ENCODE data around the gene UBD. TPM values are rescaled to one million over a fixed set of nuclear protein-coding genes. Genes with fewer than 3 reads are reported as not detected.

Gene UBD
- total RNA-seq, 1 donor from 2014 or later: 1.9 TPM

- Histone ChIP-seq H3K9me3 (no peaks in the 10 kb centered on the region), H3K36me3 (no peaks in the 10 kb centered on the region), H3K4me1 (no peaks in the 10 kb centered on the region), H3K4me3 (no peak overlapping the region), H3K27ac (no peak overlapping the region), H3K27me3 (ENCODE audit: low read depth) (peaks cover 3% of the 10 kb centered on the region)
- ATAC-seq: no peak
- TF ChIP-seq CTCF (IDR thresholded peaks at IDR 0.05): no peak
- intact Hi-C loops (cut with DNase I): no loop called here
- DNase-seq: no peak
Measured at GRCh38 chr6:29507319-29507718, 52.2 kb downstream of the UBD start.

GRCh38 chr6:29506446-29507067 is 53.0 kb downstream of the UBD start:
- peaks cover 7% of the 10 kb centered on the region for H3K27me3 ChIP-seq (ENCODE audit: low read depth)
- H3K9me3 ChIP-seq: no peaks in the 10 kb centered on the region
- intact Hi-C loops (cut with DNase I): no loop called here
- DNase-seq (no peak), ATAC-seq (no peak)
- H3K4me1 ChIP-seq: no peaks in the 10 kb centered on the region
- no peak overlapping the region for H3K27ac ChIP-seq
- TF ChIP-seq CTCF (IDR thresholded peaks at IDR 0.05): no peak
- no peaks in the 10 kb centered on the region for H3K36me3 ChIP-seq
- no peak overlapping the region for H3K4me3 ChIP-seq

GRCh38 chr6:29505808-29506207 is 53.7 kb downstream of the UBD start:
- no peak overlapping the region for H3K27ac ChIP-seq
- H3K4me1 ChIP-seq: no peaks in the 10 kb centered on the region
- intact Hi-C loops (cut with DNase I): no loop called here
- no peak for TF ChIP-seq CTCF (IDR thresholded peaks at IDR 0.05)
- ATAC-seq (no peak), DNase-seq (no peak)
- H3K36me3 ChIP-seq: no peaks in the 10 kb centered on the region
- H3K4me3 ChIP-seq: no peak overlapping the region
- H3K27me3 ChIP-seq (ENCODE audit: low read depth): peaks cover 8% of the 10 kb centered on the region
- H3K9me3 ChIP-seq: no peaks in the 10 kb centered on the region

Other genes with a start within 250 kb of the UBD start
- gene OR5V1, start 190.9 kb downstream of the UBD start, total RNA-seq: not detected
- gene OR12D3, start 184.4 kb downstream of the UBD start, total RNA-seq: not detected
- gene OR12D2, start 164.1 kb downstream of the UBD start, total RNA-seq: not detected
- not detected for gene OR12D1, start 144.8 kb downstream of the UBD start, total RNA-seq
- gene OR10C1, start 120.4 kb downstream of the UBD start, total RNA-seq: not detected
- not detected for gene OR11A1, start 102.7 kb downstream of the UBD start, total RNA-seq
- gene OR2H1, start 102.6 kb downstream of the UBD start, total RNA-seq: not detected
- gene MAS1L, start 71.8 kb downstream of the UBD start, total RNA-seq: 0.50 TPM
- not detected for gene OR2H2, start 25.4 kb upstream of the UBD start, total RNA-seq
- 38.5 TPM for gene GABBR1, start 73.5 kb upstream of the UBD start, total RNA-seq
- gene MOG, start 97.4 kb upstream of the UBD start, total RNA-seq: not detected
- gene ZFP57, start 121.4 kb upstream of the UBD start, total RNA-seq: not detected
- 176 TPM for gene HLA-F, start 163.7 kb upstream of the UBD start, total RNA-seq